ENCODE data around the gene GRB2. TPM values are rescaled to one million over a fixed set of nuclear protein-coding genes. Genes with fewer than 3 reads are reported as not detected.
"Not testable (repeated sequence)": the region's sequence is repeated elsewhere in the genome, so short reads cannot be mapped to it uniquely, and the experiment has no call there.

The GRB2 gene
- total and polyA plus RNA-seq, 7 experiments from 2014 or later, result 112 to 167 (median 145) TPM

- H3K27me3 ChIP-seq (ENCODE audit: control insufficient read depth in 2 of 2, insufficient read depth in 2 of 2, low read length in 2 of 2), result no peaks in the 10 kb centered on the region
- H3K27ac Mint-ChIP-seq, result no peak overlapping the region
- H3K9me3 Mint-ChIP-seq, result no peaks in the 10 kb centered on the region
- ChIA-PET POLR2A (interaction anchor here (0.6 kb wide), 1 partner anchor 467 kb away, joined by 3 read pairs; no protein-coding TSS in a partner anchor), CTCF (interaction anchor here (0.7 to 1.0 kb wide), 2 partner anchors 11 to 183 kb away, joined by 3 read pairs; no protein-coding TSS in a partner anchor)
- H3K36me3 ChIP-seq (ENCODE audit: control insufficient read depth in 2 of 3, insufficient read depth in 3 of 3, low read length in 3 of 3), result no peaks in the 10 kb centered on the region
- H3K4me1 ChIP-seq (ENCODE audit: control insufficient read depth in 2 of 2, insufficient read depth in 2 of 2, low read length in 2 of 2), result no peaks in the 10 kb centered on the region
- peaks cover 0 to 4% (median 0%) of the 10 kb centered on the region in 5 donors for H3K36me3 Mint-ChIP-seq
- no peaks in the 10 kb centered on the region for H3K27me3 Mint-ChIP-seq
- H3K4me3 Mint-ChIP-seq, result no peak overlapping the region
- ATAC-seq (peak; percentile 68), DNase-seq (no peak)
- no peak overlapping the region for H3K4me3 ChIP-seq (ENCODE audit: low read length)
- H3K9me3 ChIP-seq (ENCODE audit: control insufficient read depth in 2 of 3, low read length in 3 of 3), result no peaks in the 10 kb centered on the region
- intact Hi-C loops (cut with micrococcal nuclease), result no loop called here
- peaks cover 0 to 14% (median 0%) of the 10 kb centered on the region in 7 donors for H3K4me1 Mint-ChIP-seq
- H3K27ac ChIP-seq (ENCODE audit: low read depth, low read length), result no peak overlapping the region
Measured at GRCh38 chr17:75301049-75301448, 104.4 kb downstream of the GRB2 start.

- H3K36me3 ChIP-seq (ENCODE audit: control insufficient read depth in 2 of 3, insufficient read depth in 3 of 3, low read length in 3 of 3), result no peaks in the 10 kb centered on the region
- intact Hi-C loops (cut with micrococcal nuclease), result no loop called here
- ATAC-seq, result no peak
- H3K4me1 Mint-ChIP-seq, result peaks cover 0 to 21% (median 0%) of the 10 kb centered on the region in 7 donors
- H3K9me3 ChIP-seq (ENCODE audit: control insufficient read depth in 2 of 3, low read length in 3 of 3), result no peaks in the 10 kb centered on the region
- H3K36me3 Mint-ChIP-seq, result peaks cover 0 to 5% (median 0%) of the 10 kb centered on the region in 5 donors
- no peak overlapping the region for H3K4me3 Mint-ChIP-seq
- H3K4me3 ChIP-seq (ENCODE audit: low read length), result no peak overlapping the region
- no peaks in the 10 kb centered on the region for H3K4me1 ChIP-seq (ENCODE audit: control insufficient read depth in 2 of 2, insufficient read depth in 2 of 2, low read length in 2 of 2)
- no peak for DNase-seq
- no peaks in the 10 kb centered on the region for H3K27me3 ChIP-seq (ENCODE audit: control insufficient read depth in 2 of 2, insufficient read depth in 2 of 2, low read length in 2 of 2)
- ChIA-PET POLR2A (no interaction called here), CTCF (interaction anchor here (0.6 to 1.0 kb wide), 2 partner anchors 10 to 333 kb away, joined by 3 read pairs; partner anchors contain the start of gene SMIM5)
- H3K27ac Mint-ChIP-seq, result no peak overlapping the region
- no peaks in the 10 kb centered on the region for H3K27me3 Mint-ChIP-seq
- H3K9me3 Mint-ChIP-seq, result no peaks in the 10 kb centered on the region
- no peak overlapping the region for H3K27ac ChIP-seq (ENCODE audit: low read depth, low read length)
Measured at GRCh38 chr17:75300280-75300679, 105.2 kb downstream of the GRB2 start.

GRCh38 chr17:75295201-75296158 lies 110.0 kb downstream of the GRB2 start:
- Mint-ChIP-seq H3K27ac (peak overlapping the region in 2 of 9 donors; percentile 52 to 86), H3K4me3 (peak overlapping the region in 1 of 10 donors; percentile 79), H3K36me3 (peaks cover 0 to 3% (median 0%) of the 10 kb centered on the region in 5 donors), H3K27me3 (no peaks in the 10 kb centered on the region), H3K4me1 (peaks cover 0 to 33% (median 0%) of the 10 kb centered on the region in 7 donors), H3K9me3 (no peaks in the 10 kb centered on the region)
- ChIA-PET CTCF (no interaction called here), POLR2A (no interaction called here)
- ATAC-seq (peak; percentile 81), DNase-seq (peak in 1 of 9 donors; percentile 39)
- Histone ChIP-seq H3K9me3 (ENCODE audit: control insufficient read depth in 2 of 3, low read length in 3 of 3) (no peaks in the 10 kb centered on the region), H3K4me1 (ENCODE audit: control insufficient read depth in 2 of 2, insufficient read depth in 2 of 2, low read length in 2 of 2) (no peaks in the 10 kb centered on the region), H3K4me3 (ENCODE audit: low read length) (no peak overlapping the region), H3K27me3 (ENCODE audit: control insufficient read depth in 2 of 2, insufficient read depth in 2 of 2, low read length in 2 of 2) (no peaks in the 10 kb centered on the region), H3K27ac (ENCODE audit: low read depth, low read length) (no peak overlapping the region), H3K36me3 (ENCODE audit: control insufficient read depth in 2 of 3, insufficient read depth in 3 of 3, low read length in 3 of 3) (no peaks in the 10 kb centered on the region)
- intact Hi-C loops (cut with micrococcal nuclease), result no loop called here

GRCh38 chr17:75292810-75293448 lies 112.5 kb downstream of the GRB2 start:
- H3K4me1 ChIP-seq (ENCODE audit: control insufficient read depth in 2 of 2, insufficient read depth in 2 of 2, low read length in 2 of 2); DNase-seq; ATAC-seq; H3K27ac ChIP-seq (ENCODE audit: low read depth, low read length); H3K27me3 Mint-ChIP-seq; H3K27me3 ChIP-seq (ENCODE audit: control insufficient read depth in 2 of 2, insufficient read depth in 2 of 2, low read length in 2 of 2); H3K9me3 Mint-ChIP-seq; H3K4me3 Mint-ChIP-seq; H3K9me3 ChIP-seq (ENCODE audit: control insufficient read depth in 2 of 3, low read length in 3 of 3); H3K4me3 ChIP-seq (ENCODE audit: low read length); H3K36me3 Mint-ChIP-seq; H3K36me3 ChIP-seq (ENCODE audit: control insufficient read depth in 2 of 3, insufficient read depth in 3 of 3, low read length in 3 of 3); intact Hi-C loops (cut with micrococcal nuclease): not testable (repeated sequence)
- ChIA-PET CTCF (interaction anchor here (0.6 to 0.9 kb wide), 3 partner anchors 29 to 111 kb away, joined by 3 to 6 read pairs (median 4); no protein-coding TSS in a partner anchor), POLR2A (interaction anchor here (0.9 to 1.7 kb wide), 2 partner anchors 22 to 112 kb away, joined by 3 to 4 read pairs; partner anchors contain the start of genes GRB2 and MIF4GD)
- peaks cover 6 to 37% (median 15%) of the 10 kb centered on the region in 7 donors for H3K4me1 Mint-ChIP-seq
- H3K27ac Mint-ChIP-seq, result peak overlapping the region in 2 of 9 donors; percentile 34 to 49

- Histone ChIP-seq H3K27me3 (ENCODE audit: control insufficient read depth in 2 of 2, insufficient read depth in 2 of 2, low read length in 2 of 2) (no peaks in the 10 kb centered on the region), H3K36me3 (ENCODE audit: control insufficient read depth in 2 of 3, insufficient read depth in 3 of 3, low read length in 3 of 3) (peaks cover 0 to 17% (median 0%) of the 10 kb centered on the region in 3 experiments), H3K9me3 (ENCODE audit: control insufficient read depth in 2 of 3, low read length in 3 of 3) (no peaks in the 10 kb centered on the region), H3K4me3 (ENCODE audit: low read length) (peak overlapping the region; percentile 84), H3K4me1 (ENCODE audit: control insufficient read depth in 2 of 2, insufficient read depth in 2 of 2, low read length in 2 of 2) (peaks cover 0 to 6% of the 10 kb centered on the region in 2 donors), H3K27ac (ENCODE audit: low read depth, low read length) (peak overlapping the region; percentile 90)
- Mint-ChIP-seq H3K9me3 (no peaks in the 10 kb centered on the region), H3K27ac (peak overlapping the region; percentile 99 to 100 (median 100)), H3K27me3 (peaks cover 0 to 2% (median 0%) of the 10 kb centered on the region in 5 donors), H3K36me3 (peaks cover 0 to 8% (median 5%) of the 10 kb centered on the region in 5 donors), H3K4me1 (peaks cover 6 to 30% (median 15%) of the 10 kb centered on the region in 7 donors), H3K4me3 (peak overlapping the region; percentile 96 to 100 (median 100))
- peak; percentile 29 for ATAC-seq
- DNase-seq, result peak in 4 of 9 donors; percentile 37 to 80 (median 72)
- ChIA-PET CTCF (interaction anchor here (0.6 to 2.9 kb wide), 14 partner anchors 17 to 1155 kb away, joined by 3 to 19 read pairs (median 6); partner anchors contain the start of genes GGA3, GRB2, MIF4GD and MRPS7), POLR2A (interaction anchor here (0.5 to 3.9 kb wide), 28 partner anchors 11 to 494 kb away, joined by 3 to 73 read pairs (median 4); partner anchors contain the start of genes GGA3, GRB2, JPT1 and MIF4GD)
- intact Hi-C loops (cut with micrococcal nuclease), result loop anchor here (1.0 to 2.0 kb wide), 16 partner anchors 19 to 689 kb away; partner anchors contain the start of genes GGA3 (in 2 of the 2), GRB2 (in 2 of the 2), JPT1 (in 2 of the 2) and MIF4GD (in 2 of the 2)
Measured at GRCh38 chr17:75289832-75290337, 115.6 kb downstream of the GRB2 start.

Measured in naive thymus-derived CD4-positive, alpha-beta T cell (primary cell).